ENCODE measurements around the gene CYP4Z1.
"Not testable (repeated sequence)": the region's sequence is repeated elsewhere in the genome, so short reads cannot be mapped to it uniquely, and the experiment has no call there.

CYP4Z1 gene

GRCh38 chr1:47128854-47129253 lies 61.8 kb downstream of the CYP4Z1 start:
- not testable (repeated sequence) for DNase-seq (ENCODE audit: low read depth)

- DNase-seq (ENCODE audit: low read depth): not testable (repeated sequence)
Measured at GRCh38 chr1:47129489-47130230, 62.6 kb downstream of the CYP4Z1 start.

- DNase-seq (ENCODE audit: low read depth): not testable (repeated sequence)
Measured at GRCh38 chr1:47132665-47133064, 65.6 kb downstream of the CYP4Z1 start.

GRCh38 chr1:47137198-47137597 lies 70.2 kb downstream of the CYP4Z1 start, which contains the start of gene CYP4A22:
Gene CYP4A22 (plus strand): TSS chr1:47137441. CDS start chr1:47137486, 45 bp downstream.
- no peak for DNase-seq (ENCODE audit: low read depth)

GRCh38 chr1:47137925-47138615 lies 71.0 kb downstream of the CYP4Z1 start:
- no peak for DNase-seq (ENCODE audit: low read depth)

- DNase-seq (ENCODE audit: low read depth): not testable (repeated sequence)
Measured at GRCh38 chr1:47140358-47140757, 73.3 kb downstream of the CYP4Z1 start.

- not testable (repeated sequence) for DNase-seq (ENCODE audit: low read depth)
Measured at GRCh38 chr1:47143654-47144053, 76.6 kb downstream of the CYP4Z1 start.

GRCh38 chr1:47146495-47146894 lies 79.5 kb downstream of the CYP4Z1 start:
- not testable (repeated sequence) for DNase-seq (ENCODE audit: low read depth)

- no peak for DNase-seq (ENCODE audit: low read depth)
Measured at GRCh38 chr1:47147047-47147785, 80.2 kb downstream of the CYP4Z1 start.

- DNase-seq (ENCODE audit: low read depth): not testable (repeated sequence)
Measured at GRCh38 chr1:47149162-47149561, 82.1 kb downstream of the CYP4Z1 start.

GRCh38 chr1:47156457-47156856 lies 89.4 kb downstream of the CYP4Z1 start:
- not testable (repeated sequence) for DNase-seq (ENCODE audit: low read depth)

- DNase-seq (ENCODE audit: low read depth): not testable (repeated sequence)
Measured at GRCh38 chr1:47157957-47158356, 90.9 kb downstream of the CYP4Z1 start.

GRCh38 chr1:47160716-47161115 lies 93.7 kb downstream of the CYP4Z1 start:
- DNase-seq (ENCODE audit: low read depth): no peak

GRCh38 chr1:47161298-47162040 lies 94.4 kb downstream of the CYP4Z1 start:
- DNase-seq (ENCODE audit: low read depth): no peak

GRCh38 chr1:47164552-47164951 lies 97.5 kb downstream of the CYP4Z1 start:
- no peak for DNase-seq (ENCODE audit: low read depth)
